GM21723 (cell line): ENCODE results near the gene TBC1D2B.
"Not testable (repeated sequence)": the region's sequence is repeated elsewhere in the genome, so short reads cannot be mapped to it uniquely, and the experiment has no call there.

Experiments used
- ATAC-seq: cut with Tn5 transposase; IDR thresholded peaks from one replicate; pipeline ENCODE4 v1.9.1; 2021; ENCODE audit warnings: mild to moderate bottlenecking, moderate library complexity; ENCODE audit not compliant: unreplicated experiment

Gene TBC1D2B

GRCh38 chr15:77951105-77951786 lies 126.3 kb downstream of the TBC1D2B start:
- not testable (repeated sequence) for ATAC-seq

- not testable (repeated sequence) for ATAC-seq
Measured at GRCh38 chr15:77950470-77950869, 127.0 kb downstream of the TBC1D2B start.

- ATAC-seq, result no peak
Measured at GRCh38 chr15:77945566-77945965, 131.9 kb downstream of the TBC1D2B start.
